OCI-LY3 (cell line): ENCODE measurements around the gene IL16.

Experiments
- CTCF ChIP-seq: fragments of 200-600, 300-600 bp; sonication (generic); IDR thresholded peaks from 2 replicates; pipeline ENCODE4 v1.5.1; 2014; ENCODE audit warnings: antibody characterized with exemption, low read length, low read depth
- EZH2phosphoT487 ChIP-seq: fragments of 200-600 bp; shearing (Covaris generic); IDR thresholded peaks from 2 replicates; pipeline ENCODE4 v1.6.1; 2018; ENCODE audit warnings: antibody characterized with exemption, mixed run types, low read depth

GRCh38 chr15:81313686-81314085 lies 117.0 kb downstream of the IL16 start:
- no peak for TF ChIP-seq CTCF
- TF ChIP-seq EZH2phosphoT487: no peak
